Fibroblast of villous mesenchyme (primary cell): Measurements from ENCODE around the gene MACROD1. TPM values are rescaled to one million over a fixed set of nuclear protein-coding genes. Genes with fewer than 3 reads are reported as not detected.

Experiments
- DNase-seq: peaks from one replicate; pipeline ENCODE4 v3.0.0-alpha.2; 2010; ENCODE audit warnings: low read depth
- H3K4me3 ChIP-seq: 2 replicates; pipeline ENCODE4 v1.5.1; 2011; ENCODE audit warnings: low read depth, mild to moderate bottlenecking, low read length
- CTCF ChIP-seq: IDR thresholded peaks from 2 replicates; pipeline ENCODE4 v1.5.1; 2012; ENCODE audit warnings: low read depth, mild to moderate bottlenecking, low read length; ENCODE audit not compliant: insufficient read depth
- total RNA-seq: library from RNA; depleted of rRNA; stranded (reverse); fragments of >200 nt; gene quantifications from 2 replicates; pipeline ENCODE4 v1.2.3, GENCODE V29; 2012

MACROD1 gene
- total RNA-seq, 1 donor: 8.6 TPM

- TF ChIP-seq CTCF: no peak
- H3K4me3 ChIP-seq: no peak overlapping the region
- DNase-seq: no peak
Observed at GRCh38 chr11:64135711-64136110, 30.2 kb downstream of the MACROD1 start.

GRCh38 chr11:64134963-64135362 lies 30.9 kb downstream of the MACROD1 start:
- DNase-seq: no peak
- no peak overlapping the region for H3K4me3 ChIP-seq
- no peak for TF ChIP-seq CTCF

GRCh38 chr11:64132982-64133705 lies 32.8 kb downstream of the MACROD1 start:
- TF ChIP-seq CTCF: no peak
- H3K4me3 ChIP-seq: no peak overlapping the region
- no peak for DNase-seq

GRCh38 chr11:64132191-64132771 lies 33.6 kb downstream of the MACROD1 start:
- DNase-seq: no peak
- TF ChIP-seq CTCF: no peak
- no peak overlapping the region for H3K4me3 ChIP-seq

- no peak for DNase-seq
- H3K4me3 ChIP-seq: no peak overlapping the region
- no peak for TF ChIP-seq CTCF
Observed at GRCh38 chr11:64131683-64132190, 34.2 kb downstream of the MACROD1 start.

GRCh38 chr11:64130618-64131017 lies 35.3 kb downstream of the MACROD1 start:
- TF ChIP-seq CTCF: no peak
- H3K4me3 ChIP-seq: no peak overlapping the region
- no peak for DNase-seq
